Activated T-helper 1 cell treated with anti-CD3 and anti-CD28 coated beads, Interleukin-2, amount 50 U/mL, for 16 hours (primary cell): Measurements from ENCODE around the gene COX6A2.

Source experiments
- DNase-seq, 2 donors: peaks; one replicate each; pipeline ENCODE4 v3.0.0-alpha.2; 2020; ENCODE audit warnings: low read depth in 1 of 2, low spot score in 1 of 2

COX6A2 gene

GRCh38 chr16:31410082-31410481 is 18.1 kb downstream of the COX6A2 start:
- DNase-seq, result no peak

- no peak for DNase-seq
Observed at GRCh38 chr16:31409433-31409832, 18.7 kb downstream of the COX6A2 start.

GRCh38 chr16:31407406-31407805 is 20.8 kb downstream of the COX6A2 start:
- DNase-seq, result no peak

GRCh38 chr16:31404353-31405064 is 23.7 kb downstream of the COX6A2 start:
- DNase-seq, result no peak

GRCh38 chr16:31403590-31404352 is 24.4 kb downstream of the COX6A2 start:
- DNase-seq, result no peak

- no peak for DNase-seq
Observed at GRCh38 chr16:31402687-31403086, 25.5 kb downstream of the COX6A2 start.

GRCh38 chr16:31401436-31401835 is 26.7 kb downstream of the COX6A2 start:
- DNase-seq, result no peak

GRCh38 chr16:31400191-31400590 is 28.0 kb downstream of the COX6A2 start:
- DNase-seq, result no peak

GRCh38 chr16:31397701-31398100 is 30.5 kb downstream of the COX6A2 start:
- no peak for DNase-seq

- DNase-seq, result no peak
Observed at GRCh38 chr16:31397096-31397660, 31.0 kb downstream of the COX6A2 start.

GRCh38 chr16:31395647-31396046 is 32.5 kb downstream of the COX6A2 start:
- DNase-seq, result no peak

- DNase-seq, result no peak
Observed at GRCh38 chr16:31393056-31393455, 35.1 kb downstream of the COX6A2 start, which contains the start of gene ITGAD. TSS of gene ITGAD (plus strand) at chr16:31393335. CDS start at chr16:31393361, 26 bp downstream.

GRCh38 chr16:31390504-31391041 is 37.6 kb downstream of the COX6A2 start:
- no peak for DNase-seq

- no peak for DNase-seq
Observed at GRCh38 chr16:31388535-31388934, 39.6 kb downstream of the COX6A2 start.

- no peak for DNase-seq
Observed at GRCh38 chr16:31386157-31386984, 41.8 kb downstream of the COX6A2 start.

GRCh38 chr16:31385680-31386079 is 42.5 kb downstream of the COX6A2 start:
- DNase-seq, result no peak

- peak; percentile 14 to 22 for DNase-seq
Observed at GRCh38 chr16:31382485-31383161, 45.5 kb downstream of the COX6A2 start.

GRCh38 chr16:31380201-31380600 is 48.0 kb downstream of the COX6A2 start:
- no peak for DNase-seq
